ENCODE data around the gene CASP7.

GRCh38 chr10:113733635-113734034, 53.9 kb downstream of the CASP7 start:
- TF ChIP-seq CTCF (conservative IDR thresholded peaks at IDR 0.05 in 1 of 2, IDR thresholded peaks at IDR 0.05 in 1 of 2; ENCODE audit: extremely low read depth in 1 of 2, insufficient read depth in 1 of 2, low read depth in 1 of 2, low read length in 2 of 2) = no peak
- no peak for TF ChIP-seq EZH2 (IDR thresholded peaks at IDR 0.05; ENCODE audit: borderline replicate concordance, low read length)

All from mammary epithelial cell (primary cell).